HG02678 (cell line): ENCODE measurements around the gene RNF213.
"Not testable (repeated sequence)": the region's sequence is repeated elsewhere in the genome, so short reads cannot be mapped to it uniquely, and the experiment has no call there.

Experiments
- ATAC-seq: cut with Tn5 transposase; IDR thresholded peaks from one replicate; pipeline ENCODE4 v1.9.1; 2021; ENCODE audit warnings: mild to moderate bottlenecking, moderate library complexity; ENCODE audit not compliant: unreplicated experiment

Gene RNF213

DNA sequence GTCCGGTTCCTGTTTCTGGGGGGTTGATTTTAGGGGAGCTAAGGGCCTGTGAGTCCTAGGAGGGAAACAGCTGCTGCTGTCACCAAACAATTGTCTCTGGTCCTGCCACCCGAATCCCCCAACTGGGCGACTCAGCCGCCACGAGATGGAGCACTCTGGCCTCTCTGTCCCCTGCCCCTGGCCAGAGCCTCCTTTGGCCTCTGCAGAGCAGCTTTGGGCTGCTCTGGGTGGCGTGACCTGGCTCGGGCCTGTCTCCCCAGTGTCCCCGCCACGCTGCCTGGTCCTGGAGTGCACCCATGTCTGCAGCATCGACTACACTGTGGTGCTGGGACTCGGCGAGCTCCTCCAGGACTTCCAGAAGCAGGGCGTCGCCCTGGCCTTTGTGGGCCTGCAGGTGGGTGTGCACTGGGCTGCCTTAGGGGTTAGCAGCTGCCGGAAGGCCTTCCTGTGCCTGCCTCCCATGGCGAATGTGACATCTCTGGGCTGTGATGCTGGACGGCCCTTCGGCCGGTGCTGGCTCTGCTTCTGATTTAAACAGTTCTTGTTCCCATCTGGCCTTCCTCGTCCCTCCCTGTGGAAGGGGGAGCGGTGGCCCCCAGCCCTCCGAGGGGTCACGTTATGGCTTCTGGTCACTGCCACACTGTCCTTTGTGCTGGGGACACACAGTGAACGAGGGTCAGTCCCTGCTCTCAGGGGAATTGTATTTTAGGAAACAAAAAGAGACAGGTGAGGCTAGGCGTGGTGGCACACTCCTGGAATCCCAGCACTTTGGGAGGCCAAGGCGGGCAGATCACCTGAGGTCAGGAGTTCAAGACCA, 11.6 kb upstream of the RNF213 start:
- no peak for ATAC-seq

DNA sequence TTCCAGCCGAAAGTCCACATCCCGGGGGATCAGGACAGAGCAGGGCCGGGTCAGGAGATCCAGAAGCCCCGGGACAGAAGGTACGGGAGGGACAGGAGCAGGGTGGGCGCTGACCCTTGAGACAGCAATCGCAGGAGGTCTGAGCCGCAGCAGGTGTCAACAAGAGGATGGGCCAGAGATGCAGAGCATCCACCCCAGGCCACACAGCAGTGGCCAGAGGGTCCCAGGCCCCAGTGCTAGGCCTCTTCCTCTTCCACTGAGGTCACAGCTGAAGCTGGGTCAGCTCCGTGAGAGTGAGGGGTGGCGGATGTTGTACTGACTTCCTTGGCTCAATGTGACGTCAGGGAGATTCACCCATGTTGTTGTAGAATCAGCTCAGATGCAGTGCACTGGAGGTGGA, 8.7 kb upstream of the RNF213 start:
- no peak for ATAC-seq

DNA sequence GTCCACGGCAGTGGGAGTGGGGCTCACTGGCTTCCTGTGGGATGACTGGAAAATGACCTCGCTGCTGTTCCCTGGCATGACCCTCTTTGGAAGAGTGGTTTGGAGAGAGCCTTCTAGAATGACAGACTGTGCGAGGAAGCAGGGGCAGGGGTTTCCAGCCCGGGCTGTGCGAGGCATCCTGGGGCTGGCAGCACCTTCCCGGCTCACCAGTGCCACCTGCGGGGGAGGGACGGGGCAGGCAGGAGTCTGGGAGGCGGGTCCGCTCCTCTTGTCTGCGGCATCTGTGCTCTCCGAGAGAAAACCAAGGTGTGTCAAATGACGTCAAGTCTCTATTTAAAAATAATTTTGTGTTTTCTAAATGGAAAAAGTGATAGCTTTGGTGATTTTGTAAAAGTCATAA, 7.8 kb upstream of the RNF213 start:
- ATAC-seq: no peak

DNA sequence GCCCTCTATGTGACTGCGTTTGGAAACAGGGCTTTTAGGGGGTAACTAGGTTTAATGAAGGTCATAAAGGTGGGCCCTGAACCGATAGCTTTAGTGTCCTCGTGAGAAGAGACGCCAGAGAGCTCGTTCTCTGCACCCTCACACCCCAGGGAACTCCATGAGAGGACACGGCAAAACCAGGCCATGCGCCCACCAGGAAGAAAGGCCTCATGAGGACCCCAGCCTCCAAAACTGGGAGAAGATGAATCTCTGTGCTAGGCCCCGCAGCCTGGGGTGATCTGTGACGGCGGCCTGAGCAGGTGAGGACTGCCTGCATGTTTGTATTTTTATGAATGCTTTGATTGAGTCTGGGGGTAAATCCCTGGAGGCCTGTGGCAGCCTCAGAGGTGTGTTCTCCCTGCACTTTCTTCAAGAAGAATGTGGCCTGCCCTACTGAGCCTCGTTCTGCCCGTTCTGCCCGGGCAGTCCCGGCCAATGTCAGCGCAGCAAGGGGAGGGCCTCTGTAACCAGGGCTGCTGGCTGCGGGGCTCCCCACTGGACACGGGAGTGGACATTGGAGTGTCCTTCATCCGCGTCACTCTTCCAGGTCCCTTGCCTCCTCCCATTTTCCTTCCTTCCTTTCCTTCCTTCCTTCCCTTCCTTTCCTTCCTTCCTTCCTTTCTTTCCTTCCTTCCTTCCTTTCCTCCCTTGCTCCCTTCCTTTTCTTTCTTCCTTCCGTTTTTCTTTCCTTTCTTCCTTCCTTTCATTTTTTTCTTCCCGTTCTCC, 6.8 kb upstream of the RNF213 start:
- ATAC-seq: no peak

DNA sequence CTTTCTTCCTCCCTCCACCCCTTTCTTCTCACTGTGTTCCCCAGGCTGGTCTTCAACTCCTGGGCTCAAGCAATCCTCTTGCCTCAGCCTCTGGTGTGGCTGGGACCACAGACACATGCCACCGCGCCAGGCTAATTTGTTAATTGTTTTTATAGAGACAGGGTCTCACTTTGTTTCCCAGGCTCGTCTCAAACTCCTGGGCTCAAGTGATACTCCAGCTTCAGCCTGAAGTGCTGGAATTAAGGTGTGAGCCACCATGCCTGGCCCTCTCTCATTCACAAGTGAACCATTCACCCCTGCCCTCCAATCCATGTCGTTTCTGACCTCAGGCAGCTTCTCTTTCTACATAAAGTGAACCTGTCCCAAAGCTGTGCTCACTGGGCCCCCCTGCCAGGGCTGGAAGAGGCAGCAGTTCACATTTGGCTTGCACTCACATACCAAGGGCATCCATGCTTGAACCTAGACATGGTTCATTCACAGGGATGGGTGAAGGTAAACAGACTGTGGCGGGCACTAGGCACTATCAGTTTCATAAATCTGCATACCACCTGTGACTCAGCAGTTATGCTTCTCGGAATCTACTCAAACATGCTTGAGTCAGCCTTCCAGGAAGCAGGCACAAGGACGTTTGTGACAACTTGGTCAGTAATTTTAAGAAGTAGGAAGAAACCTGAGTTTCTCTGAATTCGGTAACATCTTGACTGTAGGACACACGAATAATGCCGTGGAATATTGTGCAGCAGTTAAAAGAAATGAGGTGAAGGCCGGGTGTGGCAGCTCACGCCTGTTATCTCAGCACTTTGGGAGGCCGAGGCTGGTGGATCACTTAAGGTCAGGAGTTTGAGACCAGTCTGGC, 6.0 kb upstream of the RNF213 start:
- peak; percentile 56 for ATAC-seq

DNA sequence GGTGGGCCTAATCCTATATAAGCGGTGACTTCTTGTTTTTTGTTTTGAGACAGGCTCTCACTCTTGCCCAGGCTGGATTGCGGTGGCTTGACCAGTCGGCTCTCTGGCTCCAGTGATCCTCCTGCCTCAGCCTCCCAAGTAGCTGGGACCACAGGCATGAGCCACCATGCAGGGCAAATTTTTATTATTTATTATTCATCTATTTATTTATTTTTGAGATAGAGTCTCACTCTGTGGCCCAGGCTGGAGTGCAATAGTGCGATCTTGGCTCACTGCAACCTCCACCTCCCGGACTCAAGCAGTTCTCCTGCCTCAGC, 4.7 kb upstream of the RNF213 start:
- no peak for ATAC-seq

DNA sequence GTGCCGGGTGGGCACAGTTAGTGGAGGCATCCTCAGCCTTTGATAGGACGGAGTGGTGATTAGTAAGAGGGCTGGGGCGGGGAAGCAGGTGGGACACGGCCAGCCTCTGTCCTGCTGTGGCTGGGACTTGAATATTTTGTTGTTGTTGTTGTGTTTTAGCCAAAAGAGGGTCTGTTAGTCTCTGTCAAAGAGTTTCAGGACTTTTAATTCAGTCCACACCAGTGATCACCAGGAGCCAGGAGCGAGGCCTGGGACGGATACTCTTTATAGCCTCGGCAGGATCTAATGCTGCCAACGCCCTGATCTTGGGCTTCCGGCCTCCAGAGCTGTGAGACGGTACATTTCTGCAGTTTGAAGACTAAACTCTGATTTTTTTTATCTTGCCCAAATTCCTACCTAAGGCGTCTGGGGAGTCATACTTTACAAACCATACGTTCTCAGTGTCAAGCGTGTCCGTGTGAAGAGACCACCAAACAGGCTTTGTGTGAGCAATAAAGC, 2.9 kb upstream of the RNF213 start:
- ATAC-seq: no peak

DNA sequence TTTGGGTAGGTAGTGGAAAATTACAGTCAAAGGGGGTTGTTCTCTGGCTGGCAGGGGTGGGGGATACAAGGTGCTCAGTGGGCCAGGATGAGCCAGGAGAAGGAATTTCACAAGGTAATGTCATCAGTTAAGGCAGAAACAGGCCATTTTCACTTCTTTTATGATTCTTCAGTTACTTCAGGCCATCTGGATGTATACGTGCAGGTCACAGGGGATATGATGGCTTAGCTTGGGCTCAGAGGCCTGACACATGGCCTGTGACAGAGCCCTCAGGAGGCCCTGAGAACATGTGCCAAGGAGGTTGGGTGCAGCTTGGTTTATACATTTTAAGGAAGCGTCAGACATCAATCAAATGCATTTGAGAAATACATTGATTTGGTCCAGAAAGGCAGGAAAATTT, 2.4 kb upstream of the RNF213 start:
- not testable (repeated sequence) for ATAC-seq

DNA sequence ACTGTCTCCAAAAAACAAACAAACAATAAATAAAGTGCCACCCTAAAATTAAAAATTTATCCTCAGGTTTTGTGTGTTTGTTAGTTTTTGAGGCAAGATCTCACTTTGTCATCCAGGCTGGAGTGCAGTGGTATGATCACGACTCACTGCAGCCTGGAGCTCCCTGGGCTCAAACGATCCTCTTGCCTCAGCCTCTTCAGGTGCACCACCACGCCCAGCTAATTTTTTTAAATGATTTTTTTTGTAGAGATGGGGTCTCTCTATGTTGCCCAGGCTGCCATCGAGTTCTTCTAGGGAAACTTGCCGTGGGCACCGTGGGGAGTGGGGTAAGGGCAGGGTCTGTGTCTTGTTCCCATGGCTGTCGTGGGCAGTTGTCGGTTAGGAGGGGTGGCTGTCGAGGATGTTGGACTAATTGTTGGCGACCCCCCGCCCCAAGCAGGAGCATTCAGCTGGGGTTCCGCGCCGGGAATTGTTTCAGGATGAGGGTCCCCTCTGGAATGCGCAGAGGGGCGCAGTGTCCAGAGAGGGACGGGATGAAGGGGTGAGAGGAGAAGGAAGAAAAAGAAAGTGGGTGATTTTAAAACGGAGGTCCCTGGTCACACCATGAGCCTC, 1.1 kb upstream of the RNF213 start:
- ATAC-seq: no peak

DNA sequence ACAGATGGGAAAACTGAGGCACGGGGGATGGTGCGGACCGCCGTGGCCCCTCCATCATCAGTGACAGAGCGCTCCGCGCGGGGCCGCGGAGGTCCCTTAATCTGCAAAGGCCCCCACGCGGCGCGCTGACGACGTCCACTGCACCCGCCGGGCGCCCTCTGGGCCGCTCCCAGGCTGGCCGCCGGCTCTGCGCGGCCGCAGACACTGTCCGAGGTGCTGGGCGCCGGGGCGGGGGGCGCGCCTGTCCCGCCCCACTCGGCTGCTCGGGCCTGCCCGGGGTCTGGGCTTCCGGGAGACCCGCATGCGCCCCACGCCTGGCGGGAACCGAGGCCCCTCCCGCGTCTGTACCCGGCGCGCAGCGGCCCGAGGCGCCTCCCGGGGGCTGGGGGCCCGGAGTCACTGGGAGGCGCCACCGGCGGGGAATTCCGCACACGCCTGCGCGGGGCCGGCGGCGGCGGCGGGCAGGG, 550 bp upstream of the RNF213 start:
- peak; percentile 41 for ATAC-seq

DNA sequence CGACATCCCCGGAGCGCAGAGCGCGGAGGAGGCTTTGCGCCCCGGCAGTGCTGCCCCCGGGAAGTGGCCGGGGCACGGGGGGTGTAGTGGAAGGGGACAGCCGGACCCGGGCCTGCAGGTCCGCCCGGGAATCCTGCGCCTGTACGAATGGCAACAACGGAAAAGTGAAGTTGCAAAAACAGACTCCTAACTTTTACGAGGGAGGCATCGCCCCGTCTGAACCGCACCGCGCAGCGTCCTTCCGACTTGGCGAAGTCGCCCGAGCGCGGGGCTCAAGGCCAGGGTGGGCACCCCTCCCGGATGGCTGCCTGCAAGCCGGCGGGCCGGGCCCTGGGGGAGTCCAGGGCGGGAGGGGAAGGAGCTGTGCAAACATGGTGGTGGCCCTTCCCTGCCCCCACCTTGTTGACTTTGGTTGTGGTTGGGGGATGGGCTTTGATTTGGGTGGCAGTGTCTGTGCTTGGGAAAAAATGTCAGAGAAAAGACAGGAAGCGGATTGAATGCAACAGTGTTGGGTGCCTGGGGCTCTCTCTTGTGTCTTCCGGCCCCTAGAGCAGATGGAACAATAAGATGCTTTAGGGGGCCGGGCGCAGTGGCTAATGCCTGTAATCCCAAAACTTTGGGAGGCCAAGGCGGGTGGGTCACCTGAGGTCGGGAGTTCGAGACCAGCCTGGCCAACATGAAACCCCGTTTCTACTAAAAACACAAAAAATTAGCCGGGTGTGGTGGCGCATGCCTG, 675 bp downstream of the RNF213 start:
- peak; percentile 10 for ATAC-seq

DNA sequence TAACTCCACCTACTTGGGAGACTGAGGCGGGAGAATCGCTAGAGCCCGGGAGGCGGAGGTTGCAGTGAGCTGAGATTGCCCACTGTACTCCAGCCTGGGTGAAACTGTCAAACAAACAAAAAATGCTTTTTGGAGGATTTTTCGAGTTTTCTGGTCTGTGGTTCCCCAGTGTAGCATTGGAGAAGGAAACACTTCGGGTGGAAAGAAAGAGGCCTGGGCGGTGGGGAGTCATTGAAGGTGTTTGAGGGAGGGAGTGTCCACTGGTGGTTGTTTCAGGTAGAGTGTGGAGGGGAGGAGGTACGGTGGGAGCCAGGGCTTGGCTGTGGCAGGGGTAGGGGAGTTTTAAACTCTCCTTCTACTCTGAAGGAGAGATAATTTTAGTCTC, 1.2 kb downstream of the RNF213 start:
- ATAC-seq: no peak

DNA sequence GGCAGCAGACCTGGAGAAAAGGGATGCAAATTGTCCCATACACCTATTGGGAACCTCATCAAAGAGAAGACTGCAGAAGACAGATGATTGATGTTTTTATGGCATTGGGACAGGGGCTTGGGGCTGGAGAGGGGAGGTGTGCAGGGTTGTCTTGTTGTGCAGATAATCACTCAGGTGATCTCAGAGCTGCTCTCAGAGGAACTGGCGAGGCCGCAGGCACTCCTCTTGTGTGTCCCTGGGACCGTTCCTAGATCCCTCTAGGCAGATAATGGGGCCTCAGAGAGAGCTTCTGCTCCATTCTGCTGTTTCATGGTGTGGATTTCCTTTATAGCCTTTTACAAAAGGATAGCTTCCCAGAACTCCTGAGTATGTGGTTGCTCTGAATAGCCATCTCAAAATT, 1.6 kb downstream of the RNF213 start:
- no peak for ATAC-seq

DNA sequence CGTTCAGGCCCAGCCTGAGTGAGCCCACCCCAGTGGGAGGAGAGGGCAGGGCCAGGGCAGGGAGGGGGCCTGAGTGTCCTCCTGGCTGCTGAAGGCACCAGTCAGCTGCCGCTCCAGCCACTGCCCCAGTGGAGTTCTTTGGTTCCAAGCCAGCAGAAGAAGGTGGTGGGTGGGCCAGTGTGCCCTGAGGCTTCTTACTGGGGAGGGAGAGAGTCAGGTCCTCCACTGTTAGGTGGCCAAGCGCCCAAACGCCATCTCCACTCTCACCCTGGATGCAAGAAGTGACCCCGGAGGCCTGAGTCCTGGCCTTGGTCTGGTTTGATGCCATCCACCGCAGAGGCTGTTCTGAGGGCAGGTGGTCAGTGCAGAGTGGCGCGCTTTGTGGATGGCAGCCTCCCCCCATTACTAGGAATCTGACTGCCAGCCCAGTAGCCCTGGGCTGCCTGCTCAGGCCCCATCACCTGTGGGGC, 2.2 kb downstream of the RNF213 start:
- no peak for ATAC-seq

DNA sequence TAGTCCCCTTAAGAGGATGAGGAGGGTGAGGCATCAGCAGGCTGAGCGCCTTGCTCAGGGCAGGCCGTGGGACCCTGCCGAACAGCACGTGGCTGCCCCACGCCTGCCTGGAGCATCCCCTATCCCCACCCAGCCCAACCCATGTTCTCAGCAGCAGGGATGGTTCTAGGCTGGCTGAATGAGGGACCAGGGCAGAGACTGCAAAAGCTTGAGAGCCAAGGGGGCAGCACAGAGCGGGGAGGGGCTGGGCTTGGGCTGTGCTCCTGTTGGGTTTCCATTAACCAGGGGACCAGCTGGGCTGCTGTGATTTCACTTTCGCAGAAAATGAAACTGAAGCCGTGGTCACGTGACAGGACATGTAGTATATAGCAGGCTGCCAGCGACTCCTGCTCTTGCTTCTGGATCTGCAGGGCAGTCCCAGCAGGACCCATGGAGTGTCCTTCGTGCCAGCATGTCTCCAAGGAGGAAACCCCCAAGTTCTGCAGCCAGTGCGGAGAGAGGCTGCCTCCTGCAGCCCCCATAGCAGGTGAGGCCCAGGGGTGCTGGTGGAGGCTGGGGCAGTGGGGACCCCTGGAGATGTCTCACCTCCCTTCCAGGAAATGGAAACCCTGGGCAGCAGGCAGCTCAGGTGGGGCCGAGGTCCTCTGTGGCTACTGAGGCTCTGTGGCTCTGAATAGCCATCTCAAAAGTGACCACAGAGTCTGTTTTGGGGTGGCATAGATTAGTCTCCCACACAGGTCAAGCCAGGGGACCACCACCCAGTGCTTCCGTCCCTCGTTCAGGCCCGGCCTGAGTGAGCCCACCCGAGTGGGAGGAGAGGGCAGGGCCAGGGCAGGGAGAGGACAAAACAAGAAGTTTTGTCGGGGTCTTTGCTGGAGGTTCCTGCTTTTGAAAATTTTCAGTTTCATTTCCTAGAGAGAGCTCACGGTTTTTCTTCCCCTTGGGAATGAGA, 2.9 kb downstream of the RNF213 start:
- ATAC-seq: peak; percentile 44

DNA sequence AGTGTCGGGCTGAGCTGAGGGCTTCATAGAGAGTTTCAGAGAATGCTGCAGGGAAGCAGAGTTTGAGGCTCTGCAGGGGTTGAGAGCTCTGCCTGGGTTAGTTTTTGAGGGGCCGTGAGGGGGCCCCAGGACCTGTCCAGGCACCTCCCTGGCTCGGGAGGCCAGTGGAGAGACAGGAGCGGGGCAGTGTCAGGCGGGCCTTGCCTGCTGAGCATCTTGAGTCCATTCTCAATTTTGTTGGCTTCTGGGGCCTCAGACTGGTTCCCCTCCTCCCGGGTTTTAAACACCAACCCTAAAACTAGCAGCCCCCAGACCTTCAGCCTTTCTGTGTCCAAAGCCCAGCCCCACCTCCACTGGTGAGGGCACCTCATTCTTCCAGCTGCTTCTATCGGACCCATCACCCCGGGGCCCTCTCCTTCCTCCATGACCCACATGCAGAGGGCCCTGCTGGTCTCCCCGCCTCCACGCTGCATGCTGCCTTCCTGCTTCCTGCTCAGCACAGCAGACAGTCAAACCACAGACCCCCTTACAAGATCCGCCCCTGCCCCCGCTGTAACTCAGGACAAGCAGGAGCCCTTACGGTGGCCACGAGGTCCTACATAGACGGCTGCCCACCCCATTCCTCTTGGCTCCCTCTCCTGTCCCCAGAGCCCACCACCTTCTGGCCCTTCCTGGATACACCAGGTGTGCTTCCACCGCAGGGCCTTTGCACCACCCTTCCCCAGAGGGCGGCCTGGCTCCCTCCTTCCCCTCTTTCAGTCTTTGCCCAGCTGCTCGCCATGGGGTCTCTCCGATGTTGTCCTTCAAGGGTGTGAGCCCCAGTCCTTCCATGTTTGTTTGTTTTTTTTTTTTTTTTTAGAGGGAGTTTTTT, 3.8 kb downstream of the RNF213 start:
- ATAC-seq: no peak

DNA sequence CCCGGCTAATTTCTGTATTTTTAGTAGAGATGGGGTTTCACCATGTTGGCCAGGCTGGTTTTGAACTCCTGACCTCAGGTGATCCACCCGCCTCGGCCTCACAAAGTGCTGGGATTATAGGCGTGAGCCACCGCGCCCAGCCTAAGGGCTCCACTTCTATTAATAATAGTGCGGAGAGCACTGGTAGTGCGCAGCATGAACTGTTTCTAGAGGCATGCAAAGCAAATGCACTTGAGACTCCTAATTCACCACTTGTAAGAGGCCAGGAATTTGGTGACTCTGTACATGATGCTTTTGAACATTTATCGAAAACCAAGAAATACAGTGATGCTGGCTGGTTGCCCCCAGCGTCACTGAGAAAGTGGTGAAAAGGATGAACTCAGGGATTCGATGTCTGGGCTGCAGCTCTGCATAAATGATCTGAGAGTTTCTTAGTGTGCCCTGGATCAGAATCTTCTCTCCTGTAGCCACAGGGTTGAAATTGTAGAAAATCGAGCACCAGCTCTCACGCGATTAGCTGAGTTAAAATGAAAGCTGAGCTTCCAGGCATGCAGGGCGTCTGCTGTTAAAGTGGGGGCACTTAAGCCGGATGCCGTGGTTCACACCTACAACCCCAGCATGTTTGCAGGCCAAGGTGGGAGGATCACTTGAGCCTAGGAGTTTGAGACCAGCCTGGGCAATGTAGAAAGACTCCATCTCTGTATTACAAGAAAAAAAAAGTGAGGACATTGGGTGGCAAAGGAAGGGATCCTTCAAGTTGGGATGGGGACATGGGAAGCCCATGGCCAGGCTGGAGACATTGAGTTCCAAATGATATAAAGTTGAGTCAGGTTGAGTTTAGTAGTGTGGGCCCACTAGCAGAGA, 4.8 kb downstream of the RNF213 start:
- ATAC-seq: no peak
